HG02759 (cell line): ENCODE results near the gene DUSP2.
A peak's percentile ranks its signal among the peaks of the same experiment; 100 is the strongest.
"Not testable (repeated sequence)": the region's sequence is repeated elsewhere in the genome, so short reads cannot be mapped to it uniquely, and the experiment has no call there.

Source experiments
- ATAC-seq: cut with Tn5 transposase; IDR thresholded peaks from one replicate; pipeline ENCODE4 v1.9.1; 2021; ENCODE audit warnings: mild to moderate bottlenecking, moderate library complexity; ENCODE audit not compliant: unreplicated experiment

DUSP2 gene

GRCh38 chr2:96148410-96149217 is 3.4 kb upstream of the DUSP2 start:
- peak; percentile 41 for ATAC-seq

- ATAC-seq, result no peak
Observed at GRCh38 chr2:96147593-96148201, 2.5 kb upstream of the DUSP2 start.

- ATAC-seq, result no peak
Observed at GRCh38 chr2:96146881-96147592, 1.8 kb upstream of the DUSP2 start.

GRCh38 chr2:96146153-96146880 is 1.1 kb upstream of the DUSP2 start:
- peak; percentile 32 for ATAC-seq

GRCh38 chr2:96145848-96146152 is 560 bp upstream of the DUSP2 start:
- ATAC-seq, result no peak

GRCh38 chr2:96144481-96145035 is 682 bp downstream of the DUSP2 start:
- ATAC-seq, result peak; percentile 3

- ATAC-seq, result no peak
Observed at GRCh38 chr2:96143848-96144480, 1.3 kb downstream of the DUSP2 start.

GRCh38 chr2:96143231-96143847 is 1.9 kb downstream of the DUSP2 start:
- ATAC-seq, result no peak

GRCh38 chr2:96142217-96143113 is 2.8 kb downstream of the DUSP2 start:
- no peak for ATAC-seq

GRCh38 chr2:96141624-96141967 is 3.6 kb downstream of the DUSP2 start:
- not testable (repeated sequence) for ATAC-seq

GRCh38 chr2:96140941-96141623 is 4.2 kb downstream of the DUSP2 start:
- no peak for ATAC-seq

GRCh38 chr2:96139181-96139758 is 6.0 kb downstream of the DUSP2 start:
- ATAC-seq, result no peak

GRCh38 chr2:96138179-96139145 is 6.8 kb downstream of the DUSP2 start, which contains the start of gene ASTL:
Gene ASTL (minus strand): TSS chr2:96138502. CDS start chr2:96138436, 66 bp downstream.
- peak; percentile 40 for ATAC-seq

- ATAC-seq, result no peak
Observed at GRCh38 chr2:96137321-96138178, 7.7 kb downstream of the DUSP2 start.

GRCh38 chr2:96136129-96136720 is 9.0 kb downstream of the DUSP2 start:
- ATAC-seq, result no peak

GRCh38 chr2:96135621-96136020 is 9.6 kb downstream of the DUSP2 start:
- no peak for ATAC-seq
